Ovary (tissue), 9 donors: ENCODE results near the gene PAX6. TPM values are rescaled to one million over a fixed set of nuclear protein-coding genes. Genes with fewer than 3 reads are reported as not detected.

Source experiments
- DNase-seq, 5 donors: peaks; one replicate each; pipeline ENCODE4 v3.0.0-alpha.2; 2019 to 2020
- H3K27ac ChIP-seq, 2 donors: fragments of 200-600 bp; one replicate each; pipeline versions ENCODE4 v1.5.1 to v1.8.0; 2019 to 2022
- H3K27me3 ChIP-seq: fragments of 200-600 bp; one replicate; pipeline ENCODE4 v1.8.0; 2022
- H3K36me3 ChIP-seq: fragments of 200-600 bp; sonication (generic); one replicate; pipeline ENCODE4 v1.5.1; 2019
- H3K4me1 ChIP-seq: one replicate; pipeline ENCODE4 v1.8.1; 2013; ENCODE audit warnings: mild to moderate bottlenecking, moderate library complexity; ENCODE audit not compliant: insufficient read depth
- H3K4me3 ChIP-seq: fragments of 200-600 bp; sonication (generic); one replicate; pipeline ENCODE4 v1.5.1; 2017
- H3K9me3 ChIP-seq, 2 donors: fragments of 200-600 bp in 1 of 2; sonication (generic) in 1 of 2; one replicate each; pipeline versions ENCODE4 v1.5.1 to v1.8.1; 2013 to 2019; ENCODE audit warnings: mild to moderate bottlenecking in 1 of 2, moderate library complexity in 1 of 2
- CTCF ChIP-seq, 3 donors: fragments of 450-650 bp in 2 of 3; fragments of 200-600 bp in 1 of 3; IDR thresholded peaks; one replicate each; pipeline versions ENCODE4 v1.5.1 to v1.8.0; 2016 to 2022; ENCODE audit warnings: antibody characterized with exemption in 3 of 3, mild to moderate bottlenecking in 1 of 3
- EP300 ChIP-seq: sonication (generic); formaldehyde crosslinking; IDR thresholded peaks from one replicate; pipeline ENCODE4 v1.6.1; 2017; ENCODE audit warnings: antibody characterized with exemption
- POLR2A ChIP-seq: fragments of 450-650 bp; IDR thresholded peaks from one replicate; pipeline ENCODE4 v1.6.1; 2017; ENCODE audit warnings: antibody characterized with exemption, mild to moderate bottlenecking, moderate library complexity
- WGBS, 3 donors: extraction: QIAGEN DNeasy Blood & Tissue Kit in 1 of 3; methylation state at CpG; one replicate each; pipeline versions ENCODE4 v1.1.5 to v1.1.7; 2013 to 2017; 5-methylcytosine and 5-hydroxymethylcytosine counted together
- intact Hi-C, 4 donors: fragments of 100-400 bp; cut with DNase I; formaldehyde crosslinking; loops; one replicate each; pipeline versions ENCODE4 v1.11.0 to v1.15.1; 2022 to 2023
- polyA plus RNA-seq, 2 donors: library from polyadenylated mRNA; stranded (reverse); fragments of 200-250 nt in 1 of 2; fragments of 350-450 nt in 1 of 2; fragmentation: Illumina TruSeq in 1 of 2; extraction: RNeasy Lipid Tissue Mini Kit (QIAGEN cat#74804) in 1 of 2; gene quantifications; one replicate each; pipeline ENCODE4 v1.2.3, GENCODE V29; 2013 to 2014
- total RNA-seq, 7 donors: library from RNA; depleted of rRNA in 2 of 7; stranded (reverse); fragments of >200 nt in 2 of 7; fragmentation: NEBNext Ultra II Directional in 3 of 7; extraction: Animal tissue kit (Norgen Biotek cat#: 25700) in 3 of 7; gene quantifications; one replicate each; pipeline versions ENCODE4 v1.1.0 to v1.2.4, GENCODE V29; 2016 to 2023
- donor health status: DM: no; HTN: no; CAD: no; lungs with moderate emphysema.
- donor health status: DM: no; HTN: no; CAD: no.
- donor health status: Bipolar disorder and iron deficiency.
- donor health status: DM: yes; HTN: yes; CAD: no.
- donor health status: DM: no; HTN: no; CAD: no.
- donor health status: DM: yes; HTN: yes; CAD: no.

The PAX6 gene
- total and polyA plus RNA-seq, 9 donors, result not detected

- DNase-seq, result no peak
Observed at GRCh38 chr11:31823644-31824331, 12.7 kb upstream of the PAX6 start.

GRCh38 chr11:31822927-31823643 is 12.0 kb upstream of the PAX6 start:
- intact Hi-C loops, result no loop called here
- no peak for TF ChIP-seq POLR2A
- no peak for TF ChIP-seq CTCF (IDR thresholded peaks at IDR 0.05)
- no peak for TF ChIP-seq EP300
- no peak for DNase-seq
- Histone ChIP-seq H3K36me3 (no peaks in the 10 kb centered on the region), H3K4me3 (no peak overlapping the region), H3K27me3 (peaks cover 5% of the 10 kb centered on the region), H3K9me3 (no peaks in the 10 kb centered on the region), H3K4me1 (peaks cover 3% of the 10 kb centered on the region), H3K27ac (no peak overlapping the region)
- WGBS, 3 donors, result 40 to 51% (median 43%) methylated on average over 14 of the region's 14 CpGs

More at GRCh38 chr11:31823644-31824331, 12.7 kb upstream of the PAX6 start:
- Histone ChIP-seq H3K27me3 (no peaks in the 10 kb centered on the region), H3K4me1 (peaks cover 3% of the 10 kb centered on the region), H3K4me3 (no peak overlapping the region), H3K27ac (no peak overlapping the region), H3K36me3 (no peaks in the 10 kb centered on the region), H3K9me3 (no peaks in the 10 kb centered on the region)
- WGBS, 3 donors, result 14 to 15% (median 14%) methylated on average over 24 of the region's 24 CpGs
- TF ChIP-seq EP300 (no peak), CTCF (IDR thresholded peaks at IDR 0.05) (no peak), POLR2A (no peak)
- intact Hi-C loops, result no loop called here

GRCh38 chr11:31822175-31822926 is 11.2 kb upstream of the PAX6 start:
- Histone ChIP-seq H3K27ac (no peak overlapping the region), H3K27me3 (peaks cover 10% of the 10 kb centered on the region), H3K36me3 (no peaks in the 10 kb centered on the region), H3K9me3 (no peaks in the 10 kb centered on the region), H3K4me1 (peaks cover 5% of the 10 kb centered on the region), H3K4me3 (no peak overlapping the region)
- intact Hi-C loops, result no loop called here
- WGBS, 3 donors, result 34 to 39% (median 36%) methylated on average over 17 of the region's 17 CpGs
- DNase-seq, result no peak
- TF ChIP-seq CTCF (IDR thresholded peaks at IDR 0.05) (no peak), EP300 (no peak), POLR2A (no peak)

GRCh38 chr11:31821766-31822165 is 10.6 kb upstream of the PAX6 start:
- peaks cover 11% of the 10 kb centered on the region for H3K27me3 ChIP-seq
- H3K4me1 ChIP-seq, result peaks cover 3% of the 10 kb centered on the region
- no peaks in the 10 kb centered on the region for H3K9me3 ChIP-seq
- no peaks in the 10 kb centered on the region for H3K36me3 ChIP-seq
- H3K27ac ChIP-seq, result no peak overlapping the region
- TF ChIP-seq EP300, result no peak
- no peak for TF ChIP-seq POLR2A
- no peak for TF ChIP-seq CTCF (IDR thresholded peaks at IDR 0.05)
- intact Hi-C loops, result no loop called here
- DNase-seq, result no peak
- no peak overlapping the region for H3K4me3 ChIP-seq
- 11 to 17% (median 13%) methylated on average over 8 of the region's 8 CpGs for WGBS, 3 donors
